Activated naive CD4-positive, alpha-beta T cell treated with anti-CD3 and anti-CD28 coated beads for 36 hours (primary cell): ENCODE data around the gene KIRREL3. TPM values are rescaled to one million over a fixed set of nuclear protein-coding genes. Genes with fewer than 3 reads are reported as not detected.

Source experiments
- CTCF ChIA-PET: fragments of 350-600 bp; sonication (Branson Sonifier 250); formaldehyde crosslinking; loops from one replicate; lab custom pipeline; 2021; ENCODE audit warnings: antibody characterized with exemption; lab: Charles Lee
- DNase-seq: peaks from one replicate; pipeline ENCODE4 v3.0.0-alpha.2; 2020
- H3K27ac Mint-ChIP-seq: one replicate; pipeline ENCODE4 v1.8.0; 2021; ENCODE audit warnings: mild to moderate bottlenecking, mixed read lengths
- H3K27me3 Mint-ChIP-seq: one replicate; pipeline ENCODE4 v1.8.0; 2021; ENCODE audit warnings: low read depth, mixed read lengths
- H3K36me3 Mint-ChIP-seq: one replicate; pipeline ENCODE4 v1.8.0; 2021; ENCODE audit warnings: low read depth, mixed read lengths
- H3K4me1 Mint-ChIP-seq: one replicate; pipeline ENCODE4 v1.8.0; 2021; ENCODE audit warnings: low read depth, mixed read lengths
- H3K4me3 Mint-ChIP-seq: one replicate; pipeline ENCODE4 v1.8.0; 2021; ENCODE audit warnings: mild to moderate bottlenecking, moderate library complexity, mixed read lengths
- H3K9me3 Mint-ChIP-seq: one replicate; pipeline ENCODE4 v1.8.0; 2021; ENCODE audit warnings: mixed read lengths
- intact Hi-C: fragments of 100-400 bp; cut with micrococcal nuclease; formaldehyde crosslinking; loops from one replicate; pipeline ENCODE4 v1.15.1; 2023
- total RNA-seq, 2 experiments: library from RNA; stranded (reverse); gene quantifications; one replicate each; pipeline ENCODE4 v1.2.3, GENCODE V29; 2021

Gene KIRREL3
- total RNA-seq, 2 experiments from 2014 or later: not detected

- no peak for DNase-seq
- H3K4me3 Mint-ChIP-seq: no peak overlapping the region
- intact Hi-C loops: no loop called here
- CTCF ChIA-PET: no interaction called here
- H3K27ac Mint-ChIP-seq: no peak overlapping the region
- no peaks in the 10 kb centered on the region for H3K4me1 Mint-ChIP-seq
- H3K36me3 Mint-ChIP-seq: no peaks in the 10 kb centered on the region
- no peaks in the 10 kb centered on the region for H3K9me3 Mint-ChIP-seq
- H3K27me3 Mint-ChIP-seq: peaks cover 5% of the 10 kb centered on the region
These were observed 177.3 kb downstream of the KIRREL3 start for GRCh38 chr11:126823274-126823673.

GRCh38 chr11:126821827-126822226 lies 178.7 kb downstream of the KIRREL3 start:
- Mint-ChIP-seq H3K4me3 (no peak overlapping the region), H3K9me3 (no peaks in the 10 kb centered on the region), H3K4me1 (no peaks in the 10 kb centered on the region), H3K27ac (no peak overlapping the region), H3K27me3 (peaks cover 8% of the 10 kb centered on the region), H3K36me3 (no peaks in the 10 kb centered on the region)
- DNase-seq: no peak
- intact Hi-C loops: no loop called here
- CTCF ChIA-PET: no interaction called here

GRCh38 chr11:126819194-126819593 lies 181.4 kb downstream of the KIRREL3 start:
- Mint-ChIP-seq H3K9me3 (no peaks in the 10 kb centered on the region), H3K4me1 (no peaks in the 10 kb centered on the region), H3K27me3 (peaks cover 14% of the 10 kb centered on the region), H3K4me3 (no peak overlapping the region), H3K27ac (no peak overlapping the region), H3K36me3 (no peaks in the 10 kb centered on the region)
- intact Hi-C loops: no loop called here
- CTCF ChIA-PET: no interaction called here
- no peak for DNase-seq

- intact Hi-C loops: no loop called here
These were observed 182.8 kb downstream of the KIRREL3 start for GRCh38 chr11:126817523-126818450.

DNA sequence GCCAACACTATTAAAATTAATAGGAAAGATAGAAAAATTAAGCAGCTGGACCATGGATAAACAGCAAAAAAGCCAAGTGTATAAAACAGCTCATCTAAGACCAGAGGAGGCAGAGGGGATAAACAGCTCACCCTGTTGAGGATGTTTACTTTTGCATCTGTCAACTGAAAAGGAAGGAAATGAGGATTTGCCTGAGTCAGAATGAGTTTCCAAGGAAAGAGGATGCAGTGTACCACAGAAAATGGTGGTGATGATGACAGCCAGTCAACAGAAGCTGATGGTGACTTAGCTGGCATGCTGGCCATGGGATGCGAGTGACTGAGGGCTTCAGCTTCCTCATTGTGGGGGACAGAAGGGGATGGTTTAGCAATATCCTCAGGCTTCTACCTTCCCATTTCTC lies 183.5 kb downstream of the KIRREL3 start:
- Mint-ChIP-seq H3K9me3 (no peaks in the 10 kb centered on the region), H3K4me1 (no peaks in the 10 kb centered on the region), H3K4me3 (no peak overlapping the region), H3K27me3 (peaks cover 11% of the 10 kb centered on the region), H3K27ac (no peak overlapping the region), H3K36me3 (no peaks in the 10 kb centered on the region)
- DNase-seq: no peak
- CTCF ChIA-PET: no interaction called here
- intact Hi-C loops: no loop called here

More at GRCh38 chr11:126817523-126818450, 182.8 kb downstream of the KIRREL3 start:
- no peaks in the 10 kb centered on the region for H3K4me1 Mint-ChIP-seq
- H3K27me3 Mint-ChIP-seq: peaks cover 11% of the 10 kb centered on the region
- no peaks in the 10 kb centered on the region for H3K9me3 Mint-ChIP-seq
- DNase-seq: no peak
- H3K27ac Mint-ChIP-seq: no peak overlapping the region
- no peaks in the 10 kb centered on the region for H3K36me3 Mint-ChIP-seq
- CTCF ChIA-PET: no interaction called here
- no peak overlapping the region for H3K4me3 Mint-ChIP-seq

DNA sequence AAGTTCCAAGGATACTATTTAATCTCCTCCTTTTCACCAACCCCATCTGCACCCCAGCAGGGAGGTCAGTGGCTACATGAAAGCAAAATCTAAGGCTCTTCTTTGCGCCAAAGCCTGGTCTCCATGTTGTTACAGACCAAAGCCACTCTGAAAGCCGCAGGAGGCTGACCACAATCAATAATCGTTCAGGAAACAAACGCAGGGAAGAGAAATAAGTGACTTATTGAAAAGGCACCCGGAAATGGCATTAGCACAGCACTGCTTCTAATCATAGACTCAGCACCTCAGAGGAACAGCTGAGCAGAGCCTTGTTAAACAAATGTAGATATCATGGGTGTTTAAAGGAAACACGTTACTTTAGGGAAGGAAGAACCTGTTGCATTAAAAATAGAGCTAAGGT lies 183.9 kb downstream of the KIRREL3 start:
- CTCF ChIA-PET: no interaction called here
- no peak for DNase-seq
- Mint-ChIP-seq H3K27me3 (peaks cover 11% of the 10 kb centered on the region), H3K4me3 (no peak overlapping the region), H3K27ac (no peak overlapping the region), H3K4me1 (no peaks in the 10 kb centered on the region), H3K36me3 (no peaks in the 10 kb centered on the region), H3K9me3 (no peaks in the 10 kb centered on the region)
- intact Hi-C loops: no loop called here

- DNase-seq: no peak
- Mint-ChIP-seq H3K27ac (no peak overlapping the region), H3K36me3 (no peaks in the 10 kb centered on the region), H3K9me3 (no peaks in the 10 kb centered on the region), H3K27me3 (peaks cover 11% of the 10 kb centered on the region), H3K4me1 (no peaks in the 10 kb centered on the region), H3K4me3 (no peak overlapping the region)
- intact Hi-C loops: no loop called here
- CTCF ChIA-PET: no interaction called here
These were observed 185.5 kb downstream of the KIRREL3 start for GRCh38 chr11:126815111-126815510.

DNA sequence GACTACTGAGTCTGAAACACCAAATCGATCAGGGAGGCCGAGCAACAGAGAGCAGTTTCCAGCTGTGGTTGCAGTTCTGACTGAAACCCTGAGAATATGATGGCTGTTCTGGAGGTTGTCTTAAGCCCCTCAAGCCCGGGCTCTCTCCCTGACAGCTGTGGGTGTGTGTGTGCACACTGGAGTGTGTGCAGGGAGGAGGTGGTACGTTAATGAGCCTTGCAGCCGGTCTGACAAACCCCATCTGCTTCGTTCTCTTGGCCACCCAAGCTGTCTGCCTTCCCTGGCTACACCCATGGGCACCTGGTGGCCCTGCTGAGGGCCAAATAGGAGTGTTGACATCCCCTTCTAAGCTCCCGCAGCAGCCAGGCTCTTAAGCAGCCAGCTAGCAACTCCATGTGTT lies 189.8 kb downstream of the KIRREL3 start:
- Mint-ChIP-seq H3K27me3 (peaks cover 6% of the 10 kb centered on the region), H3K9me3 (no peaks in the 10 kb centered on the region), H3K27ac (no peak overlapping the region), H3K4me3 (no peak overlapping the region), H3K36me3 (no peaks in the 10 kb centered on the region), H3K4me1 (no peaks in the 10 kb centered on the region)
- intact Hi-C loops: no loop called here
- CTCF ChIA-PET: no interaction called here
- no peak for DNase-seq

- Mint-ChIP-seq H3K27ac (no peak overlapping the region), H3K27me3 (peaks cover 2% of the 10 kb centered on the region), H3K9me3 (no peaks in the 10 kb centered on the region), H3K4me3 (no peak overlapping the region), H3K4me1 (no peaks in the 10 kb centered on the region), H3K36me3 (no peaks in the 10 kb centered on the region)
- CTCF ChIA-PET: no interaction called here
- DNase-seq: no peak
- intact Hi-C loops: no loop called here
These were observed 190.9 kb downstream of the KIRREL3 start for GRCh38 chr11:126809514-126810289.

DNA sequence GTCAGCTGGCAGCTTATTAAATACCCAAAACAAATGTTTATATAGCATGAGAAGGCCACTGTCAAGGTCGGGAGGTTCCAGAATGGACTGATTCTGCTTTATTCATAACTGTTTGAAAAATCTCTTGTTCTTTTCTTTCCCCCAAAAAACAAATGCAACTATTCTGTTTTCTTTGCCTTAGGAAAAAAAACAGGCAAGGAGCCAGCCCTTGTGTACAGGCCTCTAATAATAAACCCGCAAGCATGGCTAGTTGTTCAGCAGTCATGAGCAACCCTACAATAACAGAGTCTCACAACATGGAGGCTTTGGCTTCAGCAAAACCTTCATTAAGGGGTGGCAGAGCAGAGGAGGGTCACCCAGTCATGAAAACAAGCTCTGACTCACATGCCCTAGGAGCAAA lies 191.7 kb downstream of the KIRREL3 start:
- Mint-ChIP-seq H3K27ac (no peak overlapping the region), H3K27me3 (no peaks in the 10 kb centered on the region), H3K4me1 (no peaks in the 10 kb centered on the region), H3K36me3 (no peaks in the 10 kb centered on the region), H3K4me3 (no peak overlapping the region), H3K9me3 (no peaks in the 10 kb centered on the region)
- CTCF ChIA-PET: interaction anchor here (0.6 to 0.7 kb wide), 2 partner anchors 32 to 536 kb away, joined by 3 read pairs; no protein-coding TSS in a partner anchor
- DNase-seq: no peak
- intact Hi-C loops: no loop called here

DNA sequence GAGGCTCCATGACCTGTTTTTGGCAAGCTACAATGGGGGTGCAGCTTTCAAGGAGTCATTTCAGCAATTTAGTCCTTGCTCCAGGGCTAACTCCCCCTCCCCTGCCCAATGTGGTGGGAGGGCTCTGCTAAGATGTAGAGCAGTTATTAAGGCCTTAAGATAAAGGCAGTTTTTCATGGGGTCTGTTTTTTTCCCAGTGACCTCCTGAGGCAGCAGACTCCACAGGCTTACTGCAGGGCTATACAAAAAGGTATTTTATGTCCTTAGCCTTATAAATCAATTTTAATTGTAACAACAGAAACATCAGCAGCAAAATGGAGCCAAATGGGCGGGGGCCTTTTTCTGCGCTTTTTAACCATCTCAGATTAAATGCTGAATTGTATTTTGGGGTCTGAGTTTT lies 192.3 kb downstream of the KIRREL3 start:
- CTCF ChIA-PET: interaction anchor here (0.6 to 0.7 kb wide), 2 partner anchors 32 to 537 kb away, joined by 3 read pairs; no protein-coding TSS in a partner anchor
- no peak overlapping the region for H3K4me3 Mint-ChIP-seq
- H3K9me3 Mint-ChIP-seq: no peaks in the 10 kb centered on the region
- no peaks in the 10 kb centered on the region for H3K27me3 Mint-ChIP-seq
- no peak for DNase-seq
- H3K27ac Mint-ChIP-seq: no peak overlapping the region
- no peaks in the 10 kb centered on the region for H3K4me1 Mint-ChIP-seq
- H3K36me3 Mint-ChIP-seq: no peaks in the 10 kb centered on the region
- intact Hi-C loops: no loop called here

DNA sequence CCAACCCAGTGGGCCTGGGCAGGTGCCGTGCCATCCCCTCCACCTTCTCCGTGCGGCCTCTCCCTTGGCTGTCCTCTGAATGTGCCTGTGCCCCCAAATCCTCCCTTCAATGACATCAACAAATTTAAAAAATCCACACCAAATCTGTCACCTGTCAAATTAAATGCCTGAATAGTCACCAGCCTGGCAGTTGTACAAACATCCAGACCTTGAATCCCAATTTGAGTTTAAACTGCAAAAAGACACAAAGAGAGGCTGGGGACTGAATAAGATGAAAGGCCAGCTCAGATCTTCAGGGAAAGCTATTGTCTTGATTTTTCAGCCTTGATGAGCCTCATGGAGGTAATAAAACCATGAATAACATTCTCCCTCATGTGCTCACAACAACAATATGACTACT lies 194.7 kb downstream of the KIRREL3 start:
- Mint-ChIP-seq H3K9me3 (no peaks in the 10 kb centered on the region), H3K27ac (no peak overlapping the region), H3K4me1 (no peaks in the 10 kb centered on the region), H3K36me3 (no peaks in the 10 kb centered on the region), H3K4me3 (no peak overlapping the region), H3K27me3 (no peaks in the 10 kb centered on the region)
- intact Hi-C loops: no loop called here
- CTCF ChIA-PET: no interaction called here
- no peak for DNase-seq
